GM12872 (cell line): Measurements from ENCODE around the gene COQ6.

Source experiments
- CTCF ChIP-seq: IDR thresholded peaks from 3 replicates; pipeline ENCODE4 v1.5.1; 2011; ENCODE audit warnings: low read depth, mild to moderate bottlenecking, low read length, moderate library complexity; ENCODE audit not compliant: insufficient read depth

COQ6 gene

GRCh38 chr14:73988065-73988464 is 38.0 kb downstream of the COQ6 start:
- TF ChIP-seq CTCF: no peak

- TF ChIP-seq CTCF: no peak
Measured at GRCh38 chr14:73991092-73991491, 41.0 kb downstream of the COQ6 start.

DNA sequence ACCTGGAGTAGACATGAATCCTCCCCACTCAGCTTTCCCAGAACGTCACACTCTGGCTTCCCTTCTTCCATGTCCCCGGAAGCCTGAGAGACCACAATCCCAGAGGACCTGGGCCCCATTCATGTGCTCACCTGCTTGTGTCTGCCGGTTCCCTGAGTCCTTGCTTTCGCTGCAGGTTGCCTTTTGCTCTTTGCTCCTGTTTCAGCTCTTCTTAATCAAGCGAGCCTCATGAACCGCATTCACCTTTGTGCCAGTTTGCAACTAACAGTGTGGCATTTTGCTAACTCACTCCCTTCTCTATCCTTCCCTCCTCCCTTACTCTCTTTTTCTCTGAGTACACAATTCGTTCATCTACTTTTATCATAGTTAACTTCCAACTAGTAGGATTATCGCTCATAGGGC is 45.9 kb downstream of the COQ6 start:
- no peak for TF ChIP-seq CTCF

DNA sequence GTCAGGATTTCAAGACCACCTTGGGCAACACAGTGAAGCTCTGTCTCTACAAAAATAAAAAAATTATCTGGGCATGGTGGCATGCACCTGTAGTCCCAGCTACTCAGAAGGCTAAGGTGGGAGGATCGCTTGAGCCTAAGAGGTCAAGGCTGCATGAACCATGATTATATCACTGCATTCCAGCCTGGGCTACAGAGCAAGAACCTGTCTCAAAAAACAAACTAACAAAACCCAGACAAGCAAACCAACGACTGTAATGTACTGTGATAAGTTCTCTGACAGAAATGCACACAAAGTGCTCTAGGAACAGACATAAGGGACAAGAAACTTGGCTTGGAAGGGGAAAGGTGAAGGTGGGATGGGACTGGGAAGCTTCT is 46.6 kb downstream of the COQ6 start:
- TF ChIP-seq CTCF: no peak

DNA sequence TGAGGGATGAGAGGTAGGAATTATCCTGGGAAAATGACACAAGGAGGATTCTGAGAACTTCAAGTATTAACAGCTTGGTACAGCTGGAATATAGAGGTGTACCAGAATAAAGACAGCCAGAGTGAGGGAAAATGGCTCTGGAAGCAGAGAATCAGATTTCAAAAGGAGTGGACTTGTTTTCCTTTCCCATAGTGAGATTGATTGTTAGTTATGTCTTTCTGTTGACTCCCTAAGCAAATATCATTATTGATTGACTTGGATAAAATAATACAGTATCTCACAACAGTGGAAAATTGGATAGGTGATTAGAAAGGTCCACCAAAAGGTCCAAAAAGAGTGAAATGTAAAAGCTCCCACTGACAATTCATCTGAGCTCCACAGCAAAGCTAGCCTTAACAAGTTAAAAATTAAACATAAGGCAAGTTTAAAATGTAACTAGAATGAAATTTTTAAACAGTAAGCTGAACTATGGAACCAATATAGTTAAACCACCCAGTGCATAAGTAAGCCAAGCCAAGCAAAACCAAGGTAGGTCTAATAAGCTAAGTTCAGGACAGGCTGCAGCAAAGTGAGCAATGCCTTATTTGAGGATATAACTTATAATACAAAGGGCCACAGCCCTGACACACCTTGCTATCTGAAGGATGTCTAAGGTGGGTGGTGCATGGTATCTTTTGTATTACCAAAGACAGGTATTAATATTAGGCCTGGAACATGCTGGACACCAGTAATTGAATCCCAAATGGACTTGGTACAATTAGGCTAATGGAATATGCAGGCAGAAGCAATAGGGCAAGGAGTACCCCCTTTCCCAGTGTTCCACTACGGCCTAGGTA is 47.2 kb downstream of the COQ6 start:
- TF ChIP-seq CTCF: no peak

DNA sequence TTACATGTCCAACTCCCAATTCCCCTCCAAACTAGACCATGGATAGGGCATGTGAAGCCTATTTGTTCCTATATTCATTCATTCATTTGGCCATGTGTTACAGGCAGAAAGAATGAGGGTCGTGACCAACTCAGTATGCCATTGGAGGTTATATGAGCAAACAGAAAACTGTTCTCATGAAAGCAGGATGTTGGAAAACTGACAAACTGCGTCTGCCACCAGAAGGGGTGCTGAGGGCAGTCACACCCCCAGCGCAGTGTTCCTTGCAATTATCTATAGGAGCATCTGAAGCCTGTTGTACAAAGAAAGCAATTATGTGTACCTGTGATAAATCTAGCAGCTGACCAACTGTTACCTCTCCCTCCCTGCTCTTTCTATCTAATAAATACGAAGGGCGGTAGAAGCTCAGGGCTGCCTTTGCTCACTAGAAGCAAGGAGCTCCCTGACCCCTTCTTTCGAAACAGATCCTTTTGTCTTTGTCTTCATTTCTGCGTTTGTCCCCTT is 47.9 kb downstream of the COQ6 start:
- no peak for TF ChIP-seq CTCF

DNA sequence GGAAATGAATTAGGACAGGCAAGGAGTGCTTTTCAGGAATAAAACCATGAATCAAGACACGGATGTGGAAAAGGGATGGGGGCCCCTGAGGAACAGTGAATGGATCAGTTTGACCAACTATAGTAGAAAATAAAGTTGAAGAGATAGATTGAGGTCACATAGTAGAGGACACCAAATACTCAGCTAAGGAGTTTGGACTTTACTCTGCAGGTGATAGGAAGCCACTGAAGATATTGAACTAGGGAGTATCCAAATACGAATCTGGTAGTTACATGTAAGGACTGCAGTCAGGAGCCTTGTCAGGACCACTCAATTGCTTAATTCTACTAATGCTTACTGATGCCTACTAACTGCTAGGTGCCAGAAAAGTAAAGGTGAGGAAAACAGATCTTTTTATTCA is 48.6 kb downstream of the COQ6 start:
- TF ChIP-seq CTCF: no peak
